Activated naive CD8-positive, alpha-beta T cell treated with anti-CD3 and anti-CD28 coated beads, Interleukin-2, amount 50 U/mL, for 16 hours (primary cell): ENCODE data around the gene SULT2B1.

Experiments used
- DNase-seq: peaks from one replicate; pipeline ENCODE4 v3.0.0-alpha.2; 2020; ENCODE audit warnings: low read depth, low spot score

Gene SULT2B1

DNA sequence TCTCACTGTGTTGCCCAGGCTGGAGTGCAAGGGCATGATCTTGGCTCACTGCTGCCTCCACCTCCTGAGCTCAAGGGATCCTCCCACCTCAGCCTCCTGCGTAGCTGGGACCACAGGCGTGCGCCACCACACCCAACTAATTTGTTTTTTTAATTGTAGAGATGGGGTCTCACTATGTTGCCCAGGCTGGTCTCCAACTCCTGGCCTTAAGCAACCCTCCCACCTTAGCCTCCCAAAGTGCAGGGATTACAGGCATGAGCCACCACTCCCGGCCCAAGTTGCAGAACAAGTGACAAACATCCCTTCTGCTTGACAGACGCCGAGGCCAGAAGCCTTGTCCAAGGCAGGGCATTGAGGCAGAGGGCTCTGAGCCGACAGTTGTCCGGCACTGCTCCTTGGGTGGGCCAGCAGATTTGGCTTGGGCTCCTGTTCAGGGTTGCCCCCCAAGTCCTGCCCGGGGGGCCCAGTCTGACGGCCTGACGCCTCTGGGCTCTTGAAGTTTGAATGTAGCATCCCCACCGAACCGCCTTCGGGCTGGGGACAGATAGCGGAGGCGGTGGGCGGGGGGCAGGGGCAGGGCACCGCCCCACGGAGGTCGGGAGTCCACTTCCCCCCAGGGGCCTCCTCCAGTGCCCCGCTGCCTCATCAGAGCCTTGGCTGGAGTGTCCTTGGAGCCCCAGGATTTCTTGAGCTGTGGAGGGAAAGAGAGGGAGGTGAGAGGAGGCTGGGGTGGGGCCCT is 48.9 kb downstream of the SULT2B1 start:
- no peak for DNase-seq

DNA sequence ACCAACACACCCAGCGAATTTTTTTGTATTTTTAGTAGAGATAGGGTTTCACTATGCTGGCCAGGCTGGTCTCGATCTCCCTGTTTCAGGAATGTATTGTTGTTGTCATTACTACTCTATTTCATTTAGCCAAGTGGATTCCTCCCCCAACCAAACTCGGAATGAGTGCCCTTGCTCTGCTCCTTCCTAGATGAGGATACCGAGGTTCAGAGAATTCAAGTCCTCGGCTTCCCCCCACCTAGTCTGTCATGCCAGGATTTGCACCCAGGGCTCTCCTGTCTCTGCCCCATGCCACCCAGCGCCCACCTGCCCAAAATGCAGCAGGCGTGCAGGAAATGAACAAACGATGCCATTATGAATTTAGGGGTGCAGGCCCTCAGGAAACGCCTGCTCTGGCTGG is 51.0 kb downstream of the SULT2B1 start:
- no peak for DNase-seq

- DNase-seq, result no peak
Observed at GRCh38 chr19:48603449-48603848, 51.5 kb downstream of the SULT2B1 start.

GRCh38 chr19:48603850-48604249 is 51.9 kb downstream of the SULT2B1 start:
- DNase-seq, result no peak

- no peak for DNase-seq
Observed at GRCh38 chr19:48606463-48607358, 54.7 kb downstream of the SULT2B1 start, which contains the start of gene SPACA4. SPACA4 (plus strand) TSS chr19:48606742; CDS start chr19:48606979, 237 bp downstream.

- DNase-seq, result no peak
Observed at GRCh38 chr19:48607359-48607755, 55.4 kb downstream of the SULT2B1 start.

- DNase-seq, result no peak
Observed at GRCh38 chr19:48608798-48609263, 56.9 kb downstream of the SULT2B1 start.

GRCh38 chr19:48609571-48610108 is 57.7 kb downstream of the SULT2B1 start:
- no peak for DNase-seq

GRCh38 chr19:48611872-48612271 is 59.9 kb downstream of the SULT2B1 start:
- no peak for DNase-seq

DNA sequence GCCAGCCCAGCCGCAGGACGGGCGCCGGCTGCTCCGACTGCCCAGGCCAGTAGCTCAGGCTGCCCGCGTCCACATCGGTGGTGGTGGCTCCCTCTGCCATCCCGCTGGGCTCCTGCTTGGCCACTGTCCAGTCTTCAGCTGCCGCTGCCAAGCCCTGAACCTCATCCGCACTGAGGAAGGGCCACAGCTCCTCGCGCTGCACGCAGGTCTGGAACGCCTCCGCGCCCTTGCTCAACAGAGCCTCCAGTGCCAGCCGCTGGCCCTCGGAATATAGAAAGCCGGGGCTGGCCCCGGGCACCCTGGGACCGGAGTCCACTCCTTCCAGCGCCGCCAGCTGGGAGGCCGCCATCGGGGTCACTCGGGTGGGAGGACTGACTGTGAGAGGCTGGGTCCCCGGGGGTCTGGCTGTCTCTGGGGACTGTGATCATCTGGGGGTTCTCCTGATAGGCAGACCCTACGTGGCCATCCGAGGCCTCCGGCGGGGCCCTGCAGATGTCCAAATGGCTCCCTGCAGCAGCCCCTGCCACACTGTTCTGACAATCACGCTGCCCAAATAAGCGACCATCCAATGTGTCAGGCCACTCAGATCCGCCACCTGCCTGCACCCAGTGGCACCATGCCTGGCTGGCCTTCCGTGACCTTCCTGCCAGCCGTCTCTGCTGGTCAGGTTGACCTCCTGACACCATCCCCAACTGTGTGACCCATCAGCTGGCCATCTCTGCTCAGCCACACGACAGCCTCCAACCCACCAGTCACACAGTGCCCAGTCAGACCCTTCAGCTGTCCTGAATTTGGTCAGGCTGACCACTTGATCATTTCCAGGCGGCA is 61.3 kb downstream of the SULT2B1 start:
- DNase-seq, result no peak

DNA sequence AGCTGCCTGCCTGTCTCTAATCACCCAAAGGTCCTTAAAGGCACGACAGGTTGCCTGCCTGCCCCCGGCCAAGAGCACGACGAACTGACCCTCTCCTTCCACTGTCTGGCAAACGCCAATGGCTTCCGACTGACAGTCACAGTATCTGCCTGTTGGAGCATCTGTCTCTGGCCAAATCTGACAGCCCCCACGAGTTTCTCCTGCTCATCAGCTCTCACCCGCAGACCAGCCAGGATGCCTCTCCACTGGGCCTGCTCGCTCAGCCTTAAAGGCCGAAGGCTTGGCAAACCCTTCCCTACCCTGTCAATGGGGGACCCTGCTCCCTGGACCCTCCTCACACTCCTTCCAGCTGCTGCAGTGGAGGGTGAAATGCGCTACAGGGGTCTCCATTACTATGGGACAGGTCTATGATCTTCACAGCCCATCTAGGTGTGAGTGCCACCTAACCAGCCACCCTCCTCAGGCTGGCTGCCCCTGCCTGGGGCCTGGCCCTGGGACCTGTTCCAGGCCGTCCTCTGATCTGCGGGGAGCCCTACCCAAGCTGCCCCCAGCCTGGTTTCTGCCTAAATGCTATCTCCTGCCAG is 62.0 kb downstream of the SULT2B1 start:
- no peak for DNase-seq

- no peak for DNase-seq
Observed at GRCh38 chr19:48614436-48615230, 62.7 kb downstream of the SULT2B1 start, which contains the start of gene FAM83E. FAM83E (minus strand) TSS chr19:48615076; CDS start chr19:48613372, 1,704 bp downstream.

DNA sequence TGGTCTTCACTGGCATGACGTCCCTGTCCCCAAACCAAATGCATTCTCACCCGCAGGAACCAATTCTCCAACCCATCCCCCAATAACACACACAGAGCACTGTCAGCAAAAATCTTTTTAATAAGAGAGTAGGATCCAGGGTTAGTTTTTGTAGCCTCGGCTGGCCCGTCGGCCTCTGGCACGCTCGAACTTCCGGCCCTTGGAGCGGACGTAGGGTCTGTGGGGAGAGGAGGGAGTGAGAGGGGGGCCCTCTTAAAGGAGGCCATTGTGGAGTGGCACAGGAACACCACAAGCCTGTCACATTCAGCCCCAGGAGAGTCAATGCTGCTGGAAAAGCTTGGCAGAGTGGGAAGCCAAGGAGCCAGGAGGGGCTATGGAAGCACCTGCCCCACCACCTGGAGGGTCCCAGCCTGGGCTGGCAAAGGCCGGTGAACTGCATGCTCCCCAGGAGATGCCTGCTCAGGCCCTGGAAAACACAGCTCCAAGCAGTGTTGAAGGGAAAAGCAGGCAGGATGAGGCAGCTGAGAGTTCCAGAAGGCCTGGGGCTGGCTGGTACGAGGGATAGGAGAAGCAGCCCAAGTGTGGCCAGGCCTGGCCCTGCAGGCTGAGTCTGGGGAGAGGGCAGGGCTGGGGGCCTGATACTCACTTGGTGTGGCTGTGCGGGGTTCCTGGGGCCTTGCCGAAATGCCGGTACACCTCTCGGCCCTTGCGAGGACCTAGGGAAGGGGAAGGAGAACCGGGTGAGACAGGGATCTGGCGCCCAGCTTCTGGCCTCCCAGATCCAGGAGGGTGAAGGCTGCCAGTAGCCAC is 63.5 kb downstream of the SULT2B1 start:
- DNase-seq, result no peak

GRCh38 chr19:48616041-48616436 is 64.1 kb downstream of the SULT2B1 start:
- DNase-seq, result no peak

- no peak for DNase-seq
Observed at GRCh38 chr19:48616491-48617056, 64.6 kb downstream of the SULT2B1 start.

DNA sequence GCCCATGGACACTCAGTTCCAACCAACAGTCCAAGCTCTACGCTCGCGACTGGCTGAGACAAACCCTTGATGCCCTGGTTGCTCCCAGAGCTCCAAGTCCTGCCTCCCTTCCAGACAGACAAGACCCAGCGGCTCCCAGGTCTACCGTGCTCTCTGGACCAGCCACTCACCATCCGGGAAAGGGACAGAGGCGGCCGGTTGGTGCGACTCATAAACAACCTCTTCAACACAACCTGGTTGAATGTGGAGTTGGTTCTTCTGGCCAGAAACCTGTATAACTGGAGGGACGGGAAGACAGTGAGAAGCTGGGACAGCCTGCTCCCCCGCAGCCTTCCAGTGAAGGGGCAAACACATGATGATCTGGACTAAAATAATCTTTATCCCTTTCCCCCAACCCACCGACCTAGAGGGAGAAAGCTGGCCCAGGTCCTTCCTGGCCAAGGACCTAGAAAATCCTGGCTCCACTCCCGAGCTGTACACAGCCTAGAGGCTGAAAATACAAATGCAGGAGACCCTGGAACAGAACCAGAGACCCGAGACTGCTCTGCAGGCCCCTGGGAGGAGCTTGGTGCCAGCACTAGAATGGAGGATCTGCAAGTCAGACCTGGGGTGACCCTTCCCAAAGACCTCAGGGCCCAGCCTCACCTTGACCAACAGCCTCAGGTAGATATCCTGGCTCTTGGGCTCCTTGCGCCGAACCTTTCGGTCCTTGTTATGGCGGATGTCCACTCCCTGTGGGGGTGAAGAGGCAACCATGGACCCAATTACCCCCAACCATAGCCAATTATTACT is 65.4 kb downstream of the SULT2B1 start:
- DNase-seq, result no peak

DNA sequence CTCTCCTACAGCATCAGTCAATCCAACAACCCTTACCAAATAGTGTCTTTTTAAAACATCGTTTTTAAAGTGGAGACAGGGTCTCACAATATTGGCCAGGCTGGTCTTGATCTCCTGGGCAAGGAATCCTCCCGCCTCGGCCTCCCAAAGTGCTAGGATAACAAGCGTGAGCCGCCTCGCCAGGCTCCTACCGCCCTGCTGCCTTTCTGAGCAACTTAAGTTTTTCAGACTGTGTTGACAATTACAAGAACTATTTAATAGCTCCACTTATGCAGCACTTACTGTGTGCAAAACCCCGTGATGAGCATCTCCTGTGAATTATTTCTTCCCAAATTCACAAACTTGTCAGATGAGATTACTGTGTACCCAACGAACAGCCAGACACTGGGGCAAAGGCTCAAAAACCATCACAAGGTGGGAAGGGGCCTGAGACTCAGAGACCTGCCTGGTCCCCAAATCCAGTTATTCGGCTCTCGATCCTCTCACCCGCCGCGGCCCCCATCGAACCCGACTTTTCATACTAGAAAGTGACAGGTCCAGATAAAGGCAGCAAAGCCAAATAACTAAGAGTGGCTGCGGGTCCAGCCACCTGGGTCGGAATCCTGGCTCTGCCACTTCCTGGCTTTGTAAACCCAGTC is 66.4 kb downstream of the SULT2B1 start:
- DNase-seq, result no peak
